ENCODE results near the gene SEMA6A.

Gene SEMA6A

GRCh38 chr5:116410336-116410890 is 164.2 kb downstream of the SEMA6A start:
- in situ Hi-C loops (cut with HindIII; ENCODE audit: low sequenced_read_pairs): no loop called here
- TF ChIP-seq CTCF (IDR thresholded peaks at IDR 0.05; ENCODE audit: low read depth, low read length, missing control alignments): no peak
- no peak for DNase-seq (ENCODE audit: low read depth)
- no peak overlapping the region for H3K4me3 ChIP-seq (ENCODE audit: low read depth, low read length)

GRCh38 chr5:116409591-116410296 is 164.9 kb downstream of the SEMA6A start:
- H3K4me3 ChIP-seq (ENCODE audit: low read depth, low read length): no peak overlapping the region
- in situ Hi-C loops (cut with HindIII; ENCODE audit: low sequenced_read_pairs): no loop called here
- DNase-seq (ENCODE audit: low read depth): no peak
- TF ChIP-seq CTCF (IDR thresholded peaks at IDR 0.05; ENCODE audit: low read depth, low read length, missing control alignments): no peak

- H3K4me3 ChIP-seq (ENCODE audit: low read depth, low read length): no peak overlapping the region
- TF ChIP-seq CTCF (IDR thresholded peaks at IDR 0.05; ENCODE audit: low read depth, low read length, missing control alignments): no peak
- in situ Hi-C loops (cut with HindIII; ENCODE audit: low sequenced_read_pairs): no loop called here
- DNase-seq (ENCODE audit: low read depth): no peak
Observed at GRCh38 chr5:116406306-116407041, 168.1 kb downstream of the SEMA6A start.

GRCh38 chr5:116404792-116405191 is 169.8 kb downstream of the SEMA6A start:
- no peak overlapping the region for H3K4me3 ChIP-seq (ENCODE audit: low read depth, low read length)
- DNase-seq (ENCODE audit: low read depth): no peak
- in situ Hi-C loops (cut with HindIII; ENCODE audit: low sequenced_read_pairs): no loop called here
- no peak for TF ChIP-seq CTCF (IDR thresholded peaks at IDR 0.05; ENCODE audit: low read depth, low read length, missing control alignments)

GRCh38 chr5:116404016-116404415 is 170.6 kb downstream of the SEMA6A start:
- in situ Hi-C loops (cut with HindIII; ENCODE audit: low sequenced_read_pairs): no loop called here
- DNase-seq (ENCODE audit: low read depth): no peak
- TF ChIP-seq CTCF (IDR thresholded peaks at IDR 0.05; ENCODE audit: low read depth, low read length, missing control alignments): no peak
- H3K4me3 ChIP-seq (ENCODE audit: low read depth, low read length): no peak overlapping the region

- H3K4me3 ChIP-seq (ENCODE audit: low read depth, low read length): no peak overlapping the region
- in situ Hi-C loops (cut with HindIII; ENCODE audit: low sequenced_read_pairs): no loop called here
- TF ChIP-seq CTCF (IDR thresholded peaks at IDR 0.05; ENCODE audit: low read depth, low read length, missing control alignments): no peak
- no peak for DNase-seq (ENCODE audit: low read depth)
Observed at GRCh38 chr5:116402235-116402634, 172.4 kb downstream of the SEMA6A start.

Data from astrocyte of the cerebellum (primary cell).